ENCODE data around the gene PLEK2.

Gene PLEK2

GRCh38 chr14:67357186-67357968 is 54.6 kb downstream of the PLEK2 start:
- H3K4me1 ChIP-seq (ENCODE audit: control insufficient read depth, insufficient read depth, low read depth, low read length) = peaks cover 8% of the 10 kb centered on the region
- 89% methylated on average over 3 of the region's 4 CpGs for WGBS
- H3K9me3 ChIP-seq (ENCODE audit: control insufficient read depth, low read length) = no peaks in the 10 kb centered on the region
- no peak overlapping the region for H2AK5ac ChIP-seq (ENCODE audit: low read length, severe bottlenecking)
- H3K9ac ChIP-seq (ENCODE audit: low read length) = peak overlapping the region; percentile 95
- H2BK15ac ChIP-seq (ENCODE audit: low read depth, poor library complexity, severe bottlenecking) = no peak overlapping the region
- no peak overlapping the region for H3K14ac ChIP-seq (ENCODE audit: low read length in 2 of 2)
- H4K8ac ChIP-seq (ENCODE audit: low read length) = no peak overlapping the region
- H3K79me1 ChIP-seq (replicated peaks; ENCODE audit: low read length, poor library complexity, severe bottlenecking) = peaks cover 8% of the 10 kb centered on the region
- no peak overlapping the region for H4K91ac ChIP-seq (ENCODE audit: low read length)
- no peak overlapping the region for H3K18ac ChIP-seq (ENCODE audit: low read depth in 1 of 2, low read length in 2 of 2)
- H3K4me3 ChIP-seq (ENCODE audit: insufficient read depth in 1 of 2, low read depth in 1 of 2, low read length in 2 of 2) = peak overlapping the region in 1 of 2 experiments; percentile 94
- no peak overlapping the region for H3K4ac ChIP-seq (ENCODE audit: low read depth in 1 of 2, low read length in 2 of 2)
- no peak overlapping the region for H2BK5ac ChIP-seq (ENCODE audit: low read depth, low read length, poor library complexity, severe bottlenecking)
- H3K27me3 ChIP-seq (ENCODE audit: control insufficient read depth in 1 of 2, insufficient read depth in 1 of 2, low read length in 2 of 2) = no peaks in the 10 kb centered on the region
- H2BK120ac ChIP-seq (ENCODE audit: low read depth, low read length) = no peak overlapping the region
- H3K27ac ChIP-seq (ENCODE audit: low read length, poor library complexity, severe bottlenecking) = no peak overlapping the region
- no peak for DNase-seq
- H3K36me3 ChIP-seq (ENCODE audit: control insufficient read depth in 1 of 2, insufficient read depth in 2 of 2, low read depth in 1 of 2, low read length in 2 of 2) = peaks cover 0 to 13% of the 10 kb centered on the region in 2 experiments
- H3K23ac ChIP-seq (ENCODE audit: low read length in 2 of 2) = no peak overlapping the region
- no peak overlapping the region for H2BK12ac ChIP-seq (ENCODE audit: low read length in 2 of 2)
- H3K4me2 ChIP-seq (ENCODE audit: low read length, poor library complexity, severe bottlenecking) = peak overlapping the region; percentile 13
- no peak overlapping the region for H2AFZ ChIP-seq (ENCODE audit: low read depth, low read length)

GRCh38 chr14:67352055-67352454 is 59.9 kb downstream of the PLEK2 start:
- no peak overlapping the region for H3K4me3 ChIP-seq (ENCODE audit: insufficient read depth in 1 of 2, low read depth in 1 of 2, low read length in 2 of 2)
- H2BK12ac ChIP-seq (ENCODE audit: low read length in 2 of 2) = no peak overlapping the region
- H2BK5ac ChIP-seq (ENCODE audit: low read depth, low read length, poor library complexity, severe bottlenecking) = no peak overlapping the region
- H4K91ac ChIP-seq (ENCODE audit: low read length) = no peak overlapping the region
- H3K27ac ChIP-seq (ENCODE audit: low read length, poor library complexity, severe bottlenecking) = no peak overlapping the region
- H3K9ac ChIP-seq (ENCODE audit: low read length) = no peak overlapping the region
- H2AFZ ChIP-seq (ENCODE audit: low read depth, low read length) = no peak overlapping the region
- 98% methylated on average over 5 of the region's 5 CpGs for WGBS
- H4K8ac ChIP-seq (ENCODE audit: low read length) = no peak overlapping the region
- peaks cover 19% of the 10 kb centered on the region for H3K79me1 ChIP-seq (replicated peaks; ENCODE audit: low read length, poor library complexity, severe bottlenecking)
- peaks cover 3% of the 10 kb centered on the region for H3K4me1 ChIP-seq (ENCODE audit: control insufficient read depth, insufficient read depth, low read depth, low read length)
- no peak overlapping the region for H3K18ac ChIP-seq (ENCODE audit: low read depth in 1 of 2, low read length in 2 of 2)
- H3K36me3 ChIP-seq (ENCODE audit: control insufficient read depth in 1 of 2, insufficient read depth in 2 of 2, low read depth in 1 of 2, low read length in 2 of 2) = peaks cover 20 to 63% of the 10 kb centered on the region in 2 experiments
- no peak overlapping the region for H3K14ac ChIP-seq (ENCODE audit: low read length in 2 of 2)
- H3K27me3 ChIP-seq (ENCODE audit: control insufficient read depth in 1 of 2, insufficient read depth in 1 of 2, low read length in 2 of 2) = no peaks in the 10 kb centered on the region
- H3K4me2 ChIP-seq (ENCODE audit: low read length, poor library complexity, severe bottlenecking) = no peak overlapping the region
- H2BK15ac ChIP-seq (ENCODE audit: low read depth, poor library complexity, severe bottlenecking) = no peak overlapping the region
- no peak for DNase-seq
- H3K23ac ChIP-seq (ENCODE audit: low read length in 2 of 2) = no peak overlapping the region
- H3K4ac ChIP-seq (ENCODE audit: low read depth in 1 of 2, low read length in 2 of 2) = no peak overlapping the region
- H2AK5ac ChIP-seq (ENCODE audit: low read length, severe bottlenecking) = no peak overlapping the region
- H2BK120ac ChIP-seq (ENCODE audit: low read depth, low read length) = no peak overlapping the region
- no peaks in the 10 kb centered on the region for H3K9me3 ChIP-seq (ENCODE audit: control insufficient read depth, low read length)

- Histone ChIP-seq H4K8ac (ENCODE audit: low read length) (no peak overlapping the region), H2AK5ac (ENCODE audit: low read length, severe bottlenecking) (no peak overlapping the region), H3K9me3 (ENCODE audit: control insufficient read depth, low read length) (no peaks in the 10 kb centered on the region), H3K18ac (ENCODE audit: low read depth in 1 of 2, low read length in 2 of 2) (no peak overlapping the region), H3K4me2 (ENCODE audit: low read length, poor library complexity, severe bottlenecking) (no peak overlapping the region), H3K9ac (ENCODE audit: low read length) (no peak overlapping the region), H3K4me3 (ENCODE audit: insufficient read depth in 1 of 2, low read depth in 1 of 2, low read length in 2 of 2) (no peak overlapping the region), H3K27ac (ENCODE audit: low read length, poor library complexity, severe bottlenecking) (no peak overlapping the region), H2BK12ac (ENCODE audit: low read length in 2 of 2) (no peak overlapping the region), H3K14ac (ENCODE audit: low read length in 2 of 2) (no peak overlapping the region), H3K36me3 (ENCODE audit: control insufficient read depth in 1 of 2, insufficient read depth in 2 of 2, low read depth in 1 of 2, low read length in 2 of 2) (peaks cover 34 to 81% of the 10 kb centered on the region in 2 experiments), H3K4me1 (ENCODE audit: control insufficient read depth, insufficient read depth, low read depth, low read length) (no peaks in the 10 kb centered on the region), H3K23ac (ENCODE audit: low read length in 2 of 2) (no peak overlapping the region), H4K91ac (ENCODE audit: low read length) (no peak overlapping the region), H3K79me1 (replicated peaks; ENCODE audit: low read length, poor library complexity, severe bottlenecking) (peaks cover 14% of the 10 kb centered on the region), H3K4ac (ENCODE audit: low read depth in 1 of 2, low read length in 2 of 2) (no peak overlapping the region), H2BK15ac (ENCODE audit: low read depth, poor library complexity, severe bottlenecking) (no peak overlapping the region), H3K27me3 (ENCODE audit: control insufficient read depth in 1 of 2, insufficient read depth in 1 of 2, low read length in 2 of 2) (no peaks in the 10 kb centered on the region), H2BK120ac (ENCODE audit: low read depth, low read length) (no peak overlapping the region), H2AFZ (ENCODE audit: low read depth, low read length) (no peak overlapping the region), H2BK5ac (ENCODE audit: low read depth, low read length, poor library complexity, severe bottlenecking) (no peak overlapping the region)
- DNase-seq = no peak
Measured at GRCh38 chr14:67345583-67345982, 66.4 kb downstream of the PLEK2 start.

GRCh38 chr14:67343601-67344230 is 68.2 kb downstream of the PLEK2 start:
- Histone ChIP-seq H2AK5ac (ENCODE audit: low read length, severe bottlenecking) (no peak overlapping the region), H3K14ac (ENCODE audit: low read length in 2 of 2) (no peak overlapping the region), H2BK5ac (ENCODE audit: low read depth, low read length, poor library complexity, severe bottlenecking) (no peak overlapping the region), H3K9ac (ENCODE audit: low read length) (no peak overlapping the region), H4K8ac (ENCODE audit: low read length) (no peak overlapping the region), H3K36me3 (ENCODE audit: control insufficient read depth in 1 of 2, insufficient read depth in 2 of 2, low read depth in 1 of 2, low read length in 2 of 2) (peaks cover 36 to 80% of the 10 kb centered on the region in 2 experiments), H3K27ac (ENCODE audit: low read length, poor library complexity, severe bottlenecking) (no peak overlapping the region), H3K79me1 (replicated peaks; ENCODE audit: low read length, poor library complexity, severe bottlenecking) (peaks cover 12% of the 10 kb centered on the region), H3K4me3 (ENCODE audit: insufficient read depth in 1 of 2, low read depth in 1 of 2, low read length in 2 of 2) (no peak overlapping the region), H3K18ac (ENCODE audit: low read depth in 1 of 2, low read length in 2 of 2) (no peak overlapping the region), H3K23ac (ENCODE audit: low read length in 2 of 2) (no peak overlapping the region), H3K9me3 (ENCODE audit: control insufficient read depth, low read length) (no peaks in the 10 kb centered on the region), H2AFZ (ENCODE audit: low read depth, low read length) (no peak overlapping the region), H2BK120ac (ENCODE audit: low read depth, low read length) (no peak overlapping the region), H3K4me1 (ENCODE audit: control insufficient read depth, insufficient read depth, low read depth, low read length) (no peaks in the 10 kb centered on the region), H3K4ac (ENCODE audit: low read depth in 1 of 2, low read length in 2 of 2) (no peak overlapping the region), H2BK15ac (ENCODE audit: low read depth, poor library complexity, severe bottlenecking) (no peak overlapping the region), H4K91ac (ENCODE audit: low read length) (no peak overlapping the region), H2BK12ac (ENCODE audit: low read length in 2 of 2) (no peak overlapping the region), H3K27me3 (ENCODE audit: control insufficient read depth in 1 of 2, insufficient read depth in 1 of 2, low read length in 2 of 2) (no peaks in the 10 kb centered on the region), H3K4me2 (ENCODE audit: low read length, poor library complexity, severe bottlenecking) (no peak overlapping the region)
- no peak for DNase-seq
- 93% methylated on average over 4 of the region's 4 CpGs for WGBS
